ENCODE data around the gene METRN. TPM values are rescaled to one million over a fixed set of nuclear protein-coding genes. Genes with fewer than 3 reads are reported as not detected.
A peak's percentile ranks its signal among the peaks of the same experiment; 100 is the strongest.
"Not testable (repeated sequence)": the region's sequence is repeated elsewhere in the genome, so short reads cannot be mapped to it uniquely, and the experiment has no call there.

Gene METRN
- total and polyA plus RNA-seq, 8 donors = 9.3 to 57.3 (median 15.4) TPM

DNA sequence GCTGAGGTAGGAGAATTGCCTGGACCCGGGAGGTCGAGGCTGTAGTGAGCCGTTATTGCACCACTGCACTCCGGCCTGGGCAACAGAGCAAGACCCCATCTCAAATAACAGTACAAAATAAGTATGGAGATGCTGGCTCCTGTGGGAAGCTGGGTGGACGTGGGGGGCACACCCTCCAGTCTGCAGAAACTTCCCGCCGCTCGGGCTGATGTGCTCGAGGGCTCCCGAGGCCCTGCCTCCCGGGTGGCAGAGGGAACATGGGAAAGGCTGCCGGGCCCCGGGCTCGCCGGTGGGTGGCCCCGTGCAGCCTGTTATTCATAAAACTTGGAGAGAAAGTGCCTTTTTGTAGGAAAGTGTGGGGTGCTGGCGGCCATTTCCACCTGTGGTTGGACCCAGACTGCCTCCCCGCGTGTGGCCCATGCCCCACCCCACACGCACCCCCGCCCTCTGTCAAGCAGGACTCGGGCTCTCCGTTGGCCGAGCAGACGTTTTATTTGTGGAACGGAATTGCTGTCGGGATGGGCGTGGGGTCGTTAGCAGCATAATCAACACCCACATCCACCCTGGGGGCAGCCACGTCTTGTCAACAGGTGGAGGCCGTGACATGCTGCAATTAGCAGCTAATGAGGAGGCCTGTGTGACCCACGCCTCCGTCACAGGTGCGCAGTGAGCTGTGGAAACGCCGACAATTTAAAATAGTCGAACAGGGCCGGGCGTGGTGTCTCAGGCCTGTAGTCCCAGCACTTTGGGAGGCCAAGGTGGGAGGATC is 33.2 kb downstream of the METRN start:
- Histone ChIP-seq H3K9me3 (no peaks in the 10 kb centered on the region), H3K4me3 (no peak overlapping the region), H3K4me1 (no peaks in the 10 kb centered on the region), H3K36me3 (no peaks in the 10 kb centered on the region), H3K27me3 (peaks cover 0 to 20% of the 10 kb centered on the region in 2 donors), H3K27ac (no peak overlapping the region)
- intact Hi-C loops (cut with DNase I) = no loop called here
- no peak for DNase-seq
- ATAC-seq = no peak
- TF ChIP-seq, protein P1, sequence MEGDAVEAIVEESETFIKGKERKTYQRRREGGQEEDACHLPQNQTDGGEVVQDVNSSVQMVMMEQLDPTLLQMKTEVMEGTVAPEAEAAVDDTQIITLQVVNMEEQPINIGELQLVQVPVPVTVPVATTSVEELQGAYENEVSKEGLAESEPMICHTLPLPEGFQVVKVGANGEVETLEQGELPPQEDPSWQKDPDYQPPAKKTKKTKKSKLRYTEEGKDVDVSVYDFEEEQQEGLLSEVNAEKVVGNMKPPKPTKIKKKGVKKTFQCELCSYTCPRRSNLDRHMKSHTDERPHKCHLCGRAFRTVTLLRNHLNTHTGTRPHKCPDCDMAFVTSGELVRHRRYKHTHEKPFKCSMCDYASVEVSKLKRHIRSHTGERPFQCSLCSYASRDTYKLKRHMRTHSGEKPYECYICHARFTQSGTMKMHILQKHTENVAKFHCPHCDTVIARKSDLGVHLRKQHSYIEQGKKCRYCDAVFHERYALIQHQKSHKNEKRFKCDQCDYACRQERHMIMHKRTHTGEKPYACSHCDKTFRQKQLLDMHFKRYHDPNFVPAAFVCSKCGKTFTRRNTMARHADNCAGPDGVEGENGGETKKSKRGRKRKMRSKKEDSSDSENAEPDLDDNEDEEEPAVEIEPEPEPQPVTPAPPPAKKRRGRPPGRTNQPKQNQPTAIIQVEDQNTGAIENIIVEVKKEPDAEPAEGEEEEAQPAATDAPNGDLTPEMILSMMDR (IDR thresholded peaks at IDR 0.05) = no peak

DNA sequence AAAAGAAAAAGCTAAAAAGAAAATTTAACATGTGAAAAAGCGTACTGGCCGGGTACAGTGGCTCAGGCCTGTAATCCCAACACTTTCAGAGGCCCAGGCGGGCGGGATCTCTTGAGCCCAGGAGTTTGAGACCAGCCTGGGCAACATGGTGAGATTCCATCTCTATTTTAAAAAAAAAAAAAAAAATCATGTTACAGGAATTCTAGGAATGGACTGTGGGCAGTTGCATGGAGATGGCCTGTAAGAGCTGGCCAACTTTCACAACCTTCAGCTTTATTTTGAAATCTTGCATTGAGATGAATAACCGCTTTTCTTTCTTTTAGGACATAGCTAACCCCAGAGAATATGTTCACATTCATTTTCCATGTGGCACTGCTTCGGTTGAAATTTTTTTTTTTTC is 34.1 kb downstream of the METRN start:
- no peaks in the 10 kb centered on the region for H3K36me3 ChIP-seq
- no peak for DNase-seq
- no peak overlapping the region for H3K27ac ChIP-seq
- peaks cover 0 to 22% of the 10 kb centered on the region in 2 donors for H3K27me3 ChIP-seq
- peaks cover 0 to 2% of the 10 kb centered on the region in 2 donors for H3K4me1 ChIP-seq
- no peak overlapping the region for H3K4me3 ChIP-seq
- TF ChIP-seq, protein P1 (IDR thresholded peaks at IDR 0.05) = no peak
- intact Hi-C loops (cut with DNase I) = no loop called here
- ATAC-seq = no peak
- no peaks in the 10 kb centered on the region for H3K9me3 ChIP-seq

DNA sequence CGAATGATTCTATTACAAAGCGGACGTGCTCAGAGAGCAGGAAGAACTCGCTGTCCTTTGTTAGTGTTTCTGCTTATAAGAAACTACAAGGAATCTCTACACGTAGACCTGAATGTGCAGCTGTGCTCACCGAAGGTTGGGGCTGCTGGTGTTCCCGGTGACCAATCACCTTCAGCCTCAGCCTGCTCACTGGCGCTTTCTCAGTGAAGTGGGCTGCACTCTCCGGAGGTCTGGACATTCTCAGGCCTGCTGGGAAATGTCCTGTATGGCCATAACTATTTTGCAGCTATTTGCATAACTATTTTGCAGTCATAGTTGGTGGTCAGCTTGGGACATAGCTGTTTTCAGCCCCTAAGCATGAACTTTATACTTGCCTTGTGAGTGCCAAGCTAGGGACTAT is 35.6 kb downstream of the METRN start:
- intact Hi-C loops (cut with DNase I) = no loop called here
- ATAC-seq = no peak

DNA sequence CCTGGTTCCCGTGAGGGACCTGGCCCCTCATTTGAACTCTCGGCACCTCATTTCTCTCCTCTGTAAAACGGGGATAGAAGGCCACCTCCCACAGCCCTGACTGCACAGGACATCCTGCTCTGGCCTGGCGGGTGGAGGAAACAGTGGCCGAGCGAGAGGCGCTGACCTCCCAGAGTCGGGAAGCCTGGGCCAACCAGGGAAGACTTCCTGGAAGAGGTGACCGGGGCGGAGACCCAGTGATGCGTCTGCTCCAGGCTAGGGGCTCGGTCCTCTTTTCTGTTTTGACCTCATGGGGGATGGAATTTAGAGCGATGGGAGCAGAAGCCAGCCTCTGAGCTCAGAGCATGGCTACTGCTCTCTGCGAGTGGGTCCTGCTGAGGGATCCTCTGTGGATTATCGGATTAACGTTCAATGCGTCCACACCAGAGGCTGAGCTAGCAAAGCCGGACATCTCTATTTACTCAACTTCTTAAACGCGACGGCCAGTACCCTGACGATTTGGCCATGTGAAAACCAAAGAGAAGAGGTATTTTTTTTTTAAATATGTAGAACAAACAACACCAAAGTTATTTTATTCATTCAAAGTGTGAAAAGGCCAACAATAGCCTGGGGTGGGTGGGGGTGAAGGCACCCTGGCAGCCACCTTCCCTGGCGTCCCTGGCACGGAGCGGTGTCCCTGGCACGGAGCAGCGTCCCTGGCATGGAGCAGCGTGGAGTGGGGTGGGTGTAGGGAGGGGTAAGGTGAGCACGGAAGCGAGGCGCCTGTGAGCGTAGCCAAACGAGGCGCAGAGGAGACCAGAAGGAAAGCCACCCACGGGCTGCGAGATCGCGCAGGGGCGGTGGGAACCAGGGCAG is 36.5 kb downstream of the METRN start:
- Histone ChIP-seq H3K27me3 (peaks cover 0 to 28% of the 10 kb centered on the region in 2 donors), H3K36me3 (no peaks in the 10 kb centered on the region), H3K27ac (no peak overlapping the region), H3K4me1 (peaks cover 0 to 14% of the 10 kb centered on the region in 2 donors), H3K4me3 (no peak overlapping the region), H3K9me3 (no peaks in the 10 kb centered on the region)
- ATAC-seq (peak; percentile 67), DNase-seq (peak in 1 of 4 donors; percentile 78)
- intact Hi-C loops (cut with DNase I) = no loop called here
- TF ChIP-seq, protein P1 (IDR thresholded peaks at IDR 0.05) = no peak

More for the DNA sequence above, 35.6 kb downstream of the METRN start:
- TF ChIP-seq, protein P1 (IDR thresholded peaks at IDR 0.05) = no peak
- Histone ChIP-seq H3K4me3 (no peak overlapping the region), H3K4me1 (peaks cover 0 to 14% of the 10 kb centered on the region in 2 donors), H3K27ac (no peak overlapping the region), H3K36me3 (no peaks in the 10 kb centered on the region), H3K27me3 (peaks cover 0 to 30% of the 10 kb centered on the region in 2 donors), H3K9me3 (no peaks in the 10 kb centered on the region)
- no peak for DNase-seq

DNA sequence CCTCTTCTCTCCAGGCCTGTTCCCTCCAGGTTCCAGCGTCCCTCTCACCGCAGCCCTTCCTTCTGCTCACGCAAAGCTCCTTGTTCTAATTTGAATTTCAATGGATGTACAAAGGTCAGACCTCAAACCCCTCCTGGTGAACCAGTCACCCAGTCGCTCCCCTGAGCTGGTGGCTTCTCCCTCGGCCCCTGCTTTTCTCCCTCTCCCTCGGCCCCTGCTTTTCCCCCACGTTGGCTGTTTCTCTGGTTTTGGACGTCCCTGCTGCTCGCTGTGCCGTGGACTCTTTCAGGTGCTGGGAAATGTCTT is 37.0 kb downstream of the METRN start:
- H3K9me3 ChIP-seq = no peaks in the 10 kb centered on the region
- H3K36me3 ChIP-seq = no peaks in the 10 kb centered on the region
- TF ChIP-seq, protein P1 (IDR thresholded peaks at IDR 0.05) = no peak
- no peak overlapping the region for H3K27ac ChIP-seq
- DNase-seq = no peak
- peaks cover 0 to 28% of the 10 kb centered on the region in 2 donors for H3K27me3 ChIP-seq
- H3K4me3 ChIP-seq = no peak overlapping the region
- intact Hi-C loops (cut with DNase I) = no loop called here
- H3K4me1 ChIP-seq = peaks cover 0 to 14% of the 10 kb centered on the region in 2 donors
- ATAC-seq = no peak

DNA sequence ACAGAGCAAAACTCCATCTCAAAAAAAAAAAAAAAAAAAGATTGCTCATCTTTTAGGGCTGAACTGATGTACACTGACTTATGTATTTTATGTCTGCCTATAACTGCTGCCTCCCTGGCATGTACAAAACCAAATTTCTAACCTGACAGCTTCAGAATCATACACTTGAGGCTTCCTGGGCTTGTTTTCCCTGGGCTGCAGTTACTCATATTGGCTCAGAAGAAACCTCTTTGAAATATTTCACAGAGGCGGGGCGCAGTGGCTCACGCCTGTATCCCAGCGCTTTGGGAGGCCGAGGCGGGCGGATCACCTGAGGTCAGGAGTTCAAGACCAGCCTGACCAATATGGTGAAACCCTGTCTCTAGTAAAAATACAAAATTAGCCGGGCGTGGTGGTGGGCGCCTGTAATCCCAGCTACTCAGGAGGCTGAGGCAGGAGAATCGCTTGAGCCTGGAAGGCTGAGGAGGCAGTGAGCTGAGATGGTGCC is 39.2 kb downstream of the METRN start:
- ATAC-seq; H3K4me3 ChIP-seq; H3K9me3 ChIP-seq; H3K36me3 ChIP-seq; DNase-seq; intact Hi-C loops (cut with DNase I): not testable (repeated sequence)
- Histone ChIP-seq H3K27me3 (peaks cover 0 to 28% of the 10 kb centered on the region in 2 donors), H3K27ac (peak overlapping the region in 1 of 2 donors; percentile 30), H3K4me1 (peaks cover 0 to 14% of the 10 kb centered on the region in 2 donors)

Measured in left lung (tissue), 10 donors.